ENCODE measurements around the gene EPHA5.

EPHA5 gene

DNA sequence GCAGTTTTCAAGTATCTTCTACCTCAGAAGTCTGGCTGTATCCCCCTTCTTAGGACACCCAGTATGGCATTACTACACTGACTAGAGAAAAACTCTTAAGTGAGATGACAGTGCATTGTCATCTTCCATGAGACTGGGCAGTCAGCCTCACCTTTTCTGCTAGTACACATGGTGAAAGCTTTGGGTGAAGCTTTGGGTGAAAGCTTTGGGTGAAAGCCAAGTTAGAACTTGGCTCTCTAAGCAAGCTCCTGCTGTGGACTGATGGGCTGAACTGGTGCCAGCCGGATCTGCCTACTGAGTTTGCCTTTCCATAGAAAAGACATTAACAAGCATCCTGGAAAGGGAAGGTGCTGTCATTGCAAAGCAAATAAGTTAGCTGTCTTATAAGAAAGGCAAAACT is 8.8 kb downstream of the EPHA5 start:
- Histone ChIP-seq H3K9me3 (replicated peaks; ENCODE audit: low read length) (no peaks in the 10 kb centered on the region), H3K4me3 (ENCODE audit: low read length) (no peak overlapping the region), H3K4me2 (ENCODE audit: low read length) (no peak overlapping the region)

DNA sequence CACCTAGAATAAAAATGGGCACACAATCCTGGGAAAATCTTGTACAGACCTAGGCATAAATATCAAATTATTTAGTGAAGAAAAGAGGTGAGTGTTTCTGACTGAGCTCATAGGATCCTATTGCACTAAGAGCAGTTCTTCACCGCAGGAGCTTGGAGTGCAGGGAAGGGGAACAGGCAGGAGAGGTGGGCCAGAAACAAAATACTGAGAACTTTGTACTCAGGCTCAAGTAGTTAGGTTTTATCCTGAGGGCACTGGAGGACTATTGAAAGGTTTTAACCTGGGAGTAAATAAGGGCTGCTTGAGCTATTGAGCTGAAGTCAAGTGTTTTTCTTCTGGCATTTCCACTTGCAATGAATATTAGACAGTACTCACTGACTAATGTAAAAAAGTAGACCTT is 12.2 kb downstream of the EPHA5 start:
- no peak overlapping the region for H3K4me2 ChIP-seq (ENCODE audit: low read length)
- H3K27me3 ChIP-seq (ENCODE audit: control insufficient read depth, insufficient read depth, low read length), result no peaks in the 10 kb centered on the region
- no peak overlapping the region for H3K9ac ChIP-seq (ENCODE audit: low read depth, low read length)
- H3K4me1 ChIP-seq (ENCODE audit: control insufficient read depth, insufficient read depth, low read length), result peaks cover 10% of the 10 kb centered on the region
- H3K9me3 ChIP-seq (replicated peaks; ENCODE audit: low read length), result no peaks in the 10 kb centered on the region
- H3K4me3 ChIP-seq (ENCODE audit: low read length), result no peak overlapping the region
- H3K36me3 ChIP-seq (ENCODE audit: insufficient read depth, low read length), result no peaks in the 10 kb centered on the region

More for the DNA sequence above, 8.8 kb downstream of the EPHA5 start:
- Histone ChIP-seq H3K9ac (ENCODE audit: low read depth, low read length) (no peak overlapping the region), H3K4me1 (ENCODE audit: control insufficient read depth, insufficient read depth, low read length) (no peaks in the 10 kb centered on the region), H3K27me3 (ENCODE audit: control insufficient read depth, insufficient read depth, low read length) (no peaks in the 10 kb centered on the region), H3K36me3 (ENCODE audit: insufficient read depth, low read length) (no peaks in the 10 kb centered on the region)

- Histone ChIP-seq H3K27me3 (ENCODE audit: control insufficient read depth, insufficient read depth, low read length) (no peaks in the 10 kb centered on the region), H3K36me3 (ENCODE audit: insufficient read depth, low read length) (no peaks in the 10 kb centered on the region), H3K9me3 (replicated peaks; ENCODE audit: low read length) (no peaks in the 10 kb centered on the region), H3K9ac (ENCODE audit: low read depth, low read length) (no peak overlapping the region), H3K4me2 (ENCODE audit: low read length) (no peak overlapping the region), H3K4me1 (ENCODE audit: control insufficient read depth, insufficient read depth, low read length) (peaks cover 10% of the 10 kb centered on the region), H3K4me3 (ENCODE audit: low read length) (no peak overlapping the region)
Measured at GRCh38 chr4:65656008-65656407, 14.3 kb downstream of the EPHA5 start.

GRCh38 chr4:65654976-65655375 is 15.3 kb downstream of the EPHA5 start:
- Histone ChIP-seq H3K9me3 (replicated peaks; ENCODE audit: low read length) (no peaks in the 10 kb centered on the region), H3K4me2 (ENCODE audit: low read length) (no peak overlapping the region), H3K9ac (ENCODE audit: low read depth, low read length) (no peak overlapping the region), H3K4me1 (ENCODE audit: control insufficient read depth, insufficient read depth, low read length) (peaks cover 10% of the 10 kb centered on the region), H3K27me3 (ENCODE audit: control insufficient read depth, insufficient read depth, low read length) (no peaks in the 10 kb centered on the region), H3K4me3 (ENCODE audit: low read length) (no peak overlapping the region), H3K36me3 (ENCODE audit: insufficient read depth, low read length) (no peaks in the 10 kb centered on the region)

DNA sequence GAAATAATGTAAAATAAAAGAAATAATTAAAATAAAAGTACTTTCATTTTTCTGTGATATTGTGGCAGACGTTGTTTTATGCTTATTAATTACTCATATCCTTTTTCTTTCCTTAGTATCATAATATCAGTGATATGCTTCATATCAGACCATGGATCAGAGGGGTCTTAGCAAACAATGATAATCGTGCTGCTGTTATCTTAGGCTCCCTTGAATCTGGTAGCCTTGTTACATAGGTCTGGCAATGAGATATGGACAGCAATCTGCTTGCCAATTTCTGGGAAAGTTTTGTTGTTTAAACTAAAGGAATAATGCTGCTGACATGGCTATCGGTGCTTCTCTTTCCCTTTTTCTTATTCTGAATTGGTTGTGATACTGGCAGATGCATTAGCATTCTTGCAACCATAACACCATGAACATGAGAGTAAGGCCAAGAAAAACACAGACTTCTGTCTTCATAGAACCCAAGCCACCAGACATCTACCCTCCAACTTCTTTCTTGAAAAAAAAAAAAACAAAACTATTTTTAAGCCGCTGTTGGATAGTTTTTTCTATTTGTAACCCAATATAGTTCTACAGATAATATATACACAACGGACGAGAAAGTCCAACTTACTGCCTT is 16.4 kb downstream of the EPHA5 start:
- Histone ChIP-seq H3K4me2 (ENCODE audit: low read length) (peak overlapping the region; percentile 9), H3K27me3 (ENCODE audit: control insufficient read depth, insufficient read depth, low read length) (no peaks in the 10 kb centered on the region), H3K9ac (ENCODE audit: low read depth, low read length) (no peak overlapping the region), H3K4me3 (ENCODE audit: low read length) (no peak overlapping the region), H3K9me3 (replicated peaks; ENCODE audit: low read length) (no peaks in the 10 kb centered on the region), H3K4me1 (ENCODE audit: control insufficient read depth, insufficient read depth, low read length) (peaks cover 10% of the 10 kb centered on the region), H3K36me3 (ENCODE audit: insufficient read depth, low read length) (no peaks in the 10 kb centered on the region)

DNA sequence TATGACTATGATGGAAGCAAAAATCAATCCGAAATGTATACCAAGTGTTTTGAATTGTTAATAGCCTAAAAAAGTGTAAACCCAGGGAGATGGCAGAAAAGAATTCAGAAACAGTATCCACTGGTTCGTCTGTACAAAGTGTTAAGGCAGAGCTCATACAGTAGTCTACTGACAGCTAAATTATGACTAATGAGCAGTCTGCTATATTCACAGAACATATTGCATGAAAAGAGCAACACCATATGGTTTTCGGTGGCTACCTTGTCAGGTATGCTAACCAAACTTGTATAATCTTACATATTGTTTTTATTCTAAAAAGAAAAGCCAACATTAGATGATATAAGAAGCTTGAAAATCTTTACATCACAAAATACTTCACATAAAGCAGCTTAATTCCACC is 18.5 kb downstream of the EPHA5 start:
- Histone ChIP-seq H3K27me3 (ENCODE audit: control insufficient read depth, insufficient read depth, low read length) (no peaks in the 10 kb centered on the region), H3K36me3 (ENCODE audit: insufficient read depth, low read length) (no peaks in the 10 kb centered on the region), H3K9me3 (replicated peaks; ENCODE audit: low read length) (no peaks in the 10 kb centered on the region)

GRCh38 chr4:65651031-65651430 is 19.3 kb downstream of the EPHA5 start:
- H3K9ac ChIP-seq (ENCODE audit: low read depth, low read length), result no peak overlapping the region
- H3K9me3 ChIP-seq (replicated peaks; ENCODE audit: low read length), result no peaks in the 10 kb centered on the region
- no peaks in the 10 kb centered on the region for H3K36me3 ChIP-seq (ENCODE audit: insufficient read depth, low read length)
- H3K27me3 ChIP-seq (ENCODE audit: control insufficient read depth, insufficient read depth, low read length), result no peaks in the 10 kb centered on the region
- peaks cover 15% of the 10 kb centered on the region for H3K4me1 ChIP-seq (ENCODE audit: control insufficient read depth, insufficient read depth, low read length)
- no peak overlapping the region for H3K4me3 ChIP-seq (ENCODE audit: low read length)
- H3K4me2 ChIP-seq (ENCODE audit: low read length), result no peak overlapping the region

More for the DNA sequence above, 18.5 kb downstream of the EPHA5 start:
- Histone ChIP-seq H3K4me1 (ENCODE audit: control insufficient read depth, insufficient read depth, low read length) (peaks cover 10% of the 10 kb centered on the region), H3K4me3 (ENCODE audit: low read length) (no peak overlapping the region), H3K4me2 (ENCODE audit: low read length) (no peak overlapping the region), H3K9ac (ENCODE audit: low read depth, low read length) (no peak overlapping the region)

DNA sequence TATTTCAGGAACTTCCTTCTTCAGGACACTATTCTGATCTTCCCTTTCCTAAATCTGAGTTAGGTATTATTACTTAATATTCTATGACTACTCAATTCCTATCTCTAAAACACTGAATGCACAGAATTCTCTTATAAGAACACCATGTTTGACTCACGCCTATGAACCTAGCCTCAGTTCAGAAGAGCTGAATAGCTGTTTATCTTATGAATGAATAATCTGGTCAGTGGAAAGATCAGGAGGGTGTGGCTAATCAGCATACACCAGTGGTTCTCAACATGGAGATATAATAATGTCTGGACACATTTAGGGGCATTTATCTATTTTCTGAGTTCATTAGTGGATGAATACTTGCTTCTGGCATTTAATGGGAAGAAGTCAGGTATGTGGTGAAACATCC is 24.2 kb downstream of the EPHA5 start:
- no peaks in the 10 kb centered on the region for H3K36me3 ChIP-seq (ENCODE audit: insufficient read depth, low read length)
- H3K4me3 ChIP-seq (ENCODE audit: low read length), result no peak overlapping the region
- H3K9ac ChIP-seq (ENCODE audit: low read depth, low read length), result no peak overlapping the region
- H3K27me3 ChIP-seq (ENCODE audit: control insufficient read depth, insufficient read depth, low read length), result no peaks in the 10 kb centered on the region
- no peaks in the 10 kb centered on the region for H3K9me3 ChIP-seq (replicated peaks; ENCODE audit: low read length)
- H3K4me2 ChIP-seq (ENCODE audit: low read length), result no peak overlapping the region
- H3K4me1 ChIP-seq (ENCODE audit: control insufficient read depth, insufficient read depth, low read length), result peaks cover 14% of the 10 kb centered on the region

DNA sequence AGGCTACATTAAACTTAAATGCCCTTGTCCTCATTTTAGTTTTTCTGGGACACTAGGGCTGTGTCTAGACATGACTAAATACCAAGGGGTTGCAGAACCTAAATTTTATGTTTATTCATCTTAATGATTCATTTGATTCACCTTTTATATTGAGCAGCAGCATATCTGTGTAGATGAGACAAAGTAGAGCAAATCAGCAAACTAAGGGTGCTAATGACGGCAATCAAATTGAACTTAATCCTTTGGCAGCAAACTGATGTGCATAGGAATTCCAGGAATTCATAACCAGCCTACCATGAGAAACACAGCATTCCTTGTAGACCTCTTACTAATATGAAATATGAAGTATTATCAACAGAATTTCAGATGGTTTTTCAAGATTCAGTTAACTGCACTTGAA is 25.1 kb downstream of the EPHA5 start:
- no peaks in the 10 kb centered on the region for H3K36me3 ChIP-seq (ENCODE audit: insufficient read depth, low read length)
- no peak overlapping the region for H3K4me2 ChIP-seq (ENCODE audit: low read length)
- no peaks in the 10 kb centered on the region for H3K9me3 ChIP-seq (replicated peaks; ENCODE audit: low read length)
- H3K4me1 ChIP-seq (ENCODE audit: control insufficient read depth, insufficient read depth, low read length), result peaks cover 14% of the 10 kb centered on the region
- H3K4me3 ChIP-seq (ENCODE audit: low read length), result no peak overlapping the region
- no peaks in the 10 kb centered on the region for H3K27me3 ChIP-seq (ENCODE audit: control insufficient read depth, insufficient read depth, low read length)
- no peak overlapping the region for H3K9ac ChIP-seq (ENCODE audit: low read depth, low read length)

GRCh38 chr4:65635051-65635821 is 35.1 kb downstream of the EPHA5 start:
- no peaks in the 10 kb centered on the region for H3K4me1 ChIP-seq (ENCODE audit: control insufficient read depth, insufficient read depth, low read length)
- no peak overlapping the region for H3K9ac ChIP-seq (ENCODE audit: low read depth, low read length)
- no peak overlapping the region for H3K4me2 ChIP-seq (ENCODE audit: low read length)
- H3K4me3 ChIP-seq (ENCODE audit: low read length), result no peak overlapping the region
- no peaks in the 10 kb centered on the region for H3K27me3 ChIP-seq (ENCODE audit: control insufficient read depth, insufficient read depth, low read length)
- H3K9me3 ChIP-seq (replicated peaks; ENCODE audit: low read length), result no peaks in the 10 kb centered on the region
- H3K36me3 ChIP-seq (ENCODE audit: insufficient read depth, low read length), result no peaks in the 10 kb centered on the region

GRCh38 chr4:65624651-65625050 is 45.6 kb downstream of the EPHA5 start:
- Histone ChIP-seq H3K4me3 (ENCODE audit: low read length) (no peak overlapping the region), H3K36me3 (ENCODE audit: insufficient read depth, low read length) (no peaks in the 10 kb centered on the region), H3K4me2 (ENCODE audit: low read length) (peak overlapping the region; percentile 43), H3K4me1 (ENCODE audit: control insufficient read depth, insufficient read depth, low read length) (peaks cover 21% of the 10 kb centered on the region), H3K9ac (ENCODE audit: low read depth, low read length) (peak overlapping the region; percentile 13), H3K9me3 (replicated peaks; ENCODE audit: low read length) (no peaks in the 10 kb centered on the region), H3K27me3 (ENCODE audit: control insufficient read depth, insufficient read depth, low read length) (no peaks in the 10 kb centered on the region)

- Histone ChIP-seq H3K9ac (ENCODE audit: low read depth, low read length) (peak overlapping the region; percentile 36), H3K4me1 (ENCODE audit: control insufficient read depth, insufficient read depth, low read length) (peaks cover 21% of the 10 kb centered on the region), H3K27me3 (ENCODE audit: control insufficient read depth, insufficient read depth, low read length) (no peaks in the 10 kb centered on the region), H3K36me3 (ENCODE audit: insufficient read depth, low read length) (no peaks in the 10 kb centered on the region), H3K4me2 (ENCODE audit: low read length) (peak overlapping the region; percentile 18), H3K9me3 (replicated peaks; ENCODE audit: low read length) (no peaks in the 10 kb centered on the region), H3K4me3 (ENCODE audit: low read length) (no peak overlapping the region)
Measured at GRCh38 chr4:65623506-65623905, 46.8 kb downstream of the EPHA5 start.
